ENCODE measurements around the gene RACGAP1. TPM values are rescaled to one million over a fixed set of nuclear protein-coding genes. Genes with fewer than 3 reads are reported as not detected.

RACGAP1 gene
- total RNA-seq, 6 experiments from 2014 or later: 2.8 to 5.4 (median 4.2) TPM

DNA sequence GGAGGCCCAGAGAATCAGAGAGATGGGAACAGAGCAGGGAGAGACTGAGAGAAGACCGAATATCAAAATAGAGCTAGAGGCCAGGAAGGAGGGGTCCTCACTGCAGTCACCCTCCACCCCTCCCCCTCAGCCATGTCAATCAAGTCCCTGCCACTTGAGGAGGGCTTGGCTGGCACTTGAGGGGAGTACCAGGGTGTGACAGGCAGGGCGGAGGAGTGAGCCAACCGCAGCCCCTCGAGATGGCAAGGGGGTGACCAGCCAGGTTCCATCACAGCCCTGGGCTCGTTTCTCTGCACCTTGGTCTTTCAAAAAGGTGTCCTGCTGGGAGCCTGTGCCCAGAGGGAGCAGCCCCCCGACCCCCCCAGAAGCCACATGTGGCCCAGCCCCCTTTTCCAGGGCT lies 59.5 kb downstream of the RACGAP1 start:
- no peak overlapping the region for H3K4me3 ChIP-seq
- intact Hi-C loops (cut with DNase I): loop anchor here (5.0 kb wide), 2 partner anchors 91 to 106 kb away; partner anchors contain the start of gene ASIC1 (in 1 of the 2)

DNA sequence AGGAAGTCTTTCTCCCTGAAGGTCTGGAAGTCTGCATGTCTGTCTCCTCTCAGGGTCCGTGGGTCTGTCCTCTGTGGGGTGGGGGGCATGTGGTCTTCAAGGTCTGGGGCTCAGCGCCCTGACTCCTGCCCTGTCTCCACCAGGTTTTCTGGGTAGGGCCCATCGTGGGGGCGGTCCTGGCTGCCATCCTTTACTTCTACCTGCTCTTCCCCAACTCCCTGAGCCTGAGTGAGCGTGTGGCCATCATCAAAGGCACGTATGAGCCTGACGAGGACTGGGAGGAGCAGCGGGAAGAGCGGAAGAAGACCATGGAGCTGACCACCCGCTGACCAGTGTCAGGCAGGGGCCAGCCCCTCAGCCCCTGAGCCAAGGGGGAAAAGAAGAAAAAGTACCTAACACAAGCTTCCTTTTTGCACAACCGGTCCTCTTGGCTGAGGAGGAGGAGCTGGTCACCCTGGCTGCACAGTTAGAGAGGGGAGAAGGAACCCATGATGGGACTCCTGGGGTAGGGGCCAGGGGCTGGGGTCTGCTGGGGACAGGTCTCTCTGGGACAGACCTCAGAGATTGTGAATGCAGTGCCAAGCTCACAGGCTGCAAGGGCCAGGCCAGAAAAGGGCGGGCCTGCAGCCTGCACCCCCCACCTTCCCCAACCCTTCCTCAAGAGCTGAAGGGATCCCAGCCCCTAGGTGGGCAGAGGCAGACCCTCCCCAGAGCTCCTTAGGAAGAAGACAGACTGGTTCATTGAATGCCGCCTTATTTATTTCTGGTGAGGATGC lies 60.3 kb downstream of the RACGAP1 start:
- intact Hi-C loops (cut with DNase I): loop anchor here (5.0 kb wide), 2 partner anchors 92 to 107 kb away; partner anchors contain the start of gene ASIC1 (in 1 of the 2)
- Histone ChIP-seq H3K4me3 (no peak overlapping the region), H3K27me3 (peaks cover 0 to 9% of the 10 kb centered on the region in 2 donors), H3K36me3 (no peaks in the 10 kb centered on the region), H3K4me1 (peaks cover 0 to 35% (median 3%) of the 10 kb centered on the region in 4 donors), H3K27ac (no peak overlapping the region), H3K9me3 (no peaks in the 10 kb centered on the region)
- no peak for ATAC-seq
- no peak for DNase-seq
- TF ChIP-seq POLR2A (IDR thresholded peaks at IDR 0.05): no peak
- TF ChIP-seq, protein P1, sequence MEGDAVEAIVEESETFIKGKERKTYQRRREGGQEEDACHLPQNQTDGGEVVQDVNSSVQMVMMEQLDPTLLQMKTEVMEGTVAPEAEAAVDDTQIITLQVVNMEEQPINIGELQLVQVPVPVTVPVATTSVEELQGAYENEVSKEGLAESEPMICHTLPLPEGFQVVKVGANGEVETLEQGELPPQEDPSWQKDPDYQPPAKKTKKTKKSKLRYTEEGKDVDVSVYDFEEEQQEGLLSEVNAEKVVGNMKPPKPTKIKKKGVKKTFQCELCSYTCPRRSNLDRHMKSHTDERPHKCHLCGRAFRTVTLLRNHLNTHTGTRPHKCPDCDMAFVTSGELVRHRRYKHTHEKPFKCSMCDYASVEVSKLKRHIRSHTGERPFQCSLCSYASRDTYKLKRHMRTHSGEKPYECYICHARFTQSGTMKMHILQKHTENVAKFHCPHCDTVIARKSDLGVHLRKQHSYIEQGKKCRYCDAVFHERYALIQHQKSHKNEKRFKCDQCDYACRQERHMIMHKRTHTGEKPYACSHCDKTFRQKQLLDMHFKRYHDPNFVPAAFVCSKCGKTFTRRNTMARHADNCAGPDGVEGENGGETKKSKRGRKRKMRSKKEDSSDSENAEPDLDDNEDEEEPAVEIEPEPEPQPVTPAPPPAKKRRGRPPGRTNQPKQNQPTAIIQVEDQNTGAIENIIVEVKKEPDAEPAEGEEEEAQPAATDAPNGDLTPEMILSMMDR (IDR thresholded peaks at IDR 0.05): no peak
- 67% methylated on average over 6 of the region's 13 CpGs for WGBS (ENCODE audit: insufficient coverage, low coverage, low lambda C conversion rate, missing lambda C conversion rate)

More for the DNA sequence above, 59.5 kb downstream of the RACGAP1 start:
- ATAC-seq: no peak
- Histone ChIP-seq H3K27me3 (peaks cover 0 to 6% of the 10 kb centered on the region in 2 donors), H3K36me3 (no peaks in the 10 kb centered on the region), H3K9me3 (no peaks in the 10 kb centered on the region), H3K27ac (no peak overlapping the region), H3K4me1 (peaks cover 0 to 35% (median 3%) of the 10 kb centered on the region in 4 donors)
- no peak for TF ChIP-seq POLR2A (IDR thresholded peaks at IDR 0.05)
- TF ChIP-seq, protein P1 (IDR thresholded peaks at IDR 0.05): no peak
- WGBS (ENCODE audit: insufficient coverage, low coverage, low lambda C conversion rate, missing lambda C conversion rate): no CpG with 5 or more reads among the region's 6 CpGs
- DNase-seq: no peak

DNA sequence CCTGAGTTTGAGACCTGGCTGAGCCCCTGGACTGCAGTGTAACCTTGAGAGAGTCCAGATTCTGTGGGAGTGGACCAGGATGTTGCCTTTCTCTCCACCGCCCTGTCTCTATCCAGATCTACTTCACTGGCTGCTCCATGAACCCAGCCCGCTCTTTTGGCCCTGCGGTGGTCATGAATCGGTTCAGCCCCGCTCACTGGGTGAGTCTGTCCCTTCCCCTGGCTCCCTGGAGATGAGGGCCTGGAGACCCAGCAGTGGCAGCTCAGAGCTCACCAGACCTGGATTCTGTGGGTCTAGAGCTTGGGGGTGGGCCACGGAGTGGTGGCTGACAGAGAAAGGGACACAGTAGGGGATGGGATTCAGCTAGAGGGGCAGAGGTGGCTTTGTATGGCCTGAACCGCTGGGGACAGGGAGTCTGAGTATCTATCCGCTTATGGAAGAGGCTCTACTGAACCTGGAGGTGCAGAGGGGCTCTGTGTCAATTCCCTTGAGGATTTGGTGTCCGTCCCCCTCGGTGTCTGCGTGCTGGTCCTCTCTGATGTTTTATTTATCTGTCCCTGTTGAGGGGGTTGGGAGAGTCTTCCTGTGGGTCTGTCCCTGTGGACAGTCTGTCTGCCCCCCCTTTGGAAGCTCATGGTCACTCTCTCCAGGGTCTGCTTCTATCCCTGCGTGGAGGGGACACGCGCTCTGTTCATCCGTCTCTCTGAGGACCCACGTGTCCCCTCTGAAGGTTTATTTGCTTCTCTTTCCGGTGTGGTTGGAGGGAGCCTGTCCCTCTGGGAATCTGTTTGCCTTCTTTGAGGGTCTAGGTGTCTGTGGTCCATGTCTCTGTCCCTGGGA lies 61.1 kb downstream of the RACGAP1 start:
- H3K4me3 ChIP-seq: no peak overlapping the region
- intact Hi-C loops (cut with DNase I): no loop called here
- H3K4me1 ChIP-seq: peaks cover 0 to 35% (median 3%) of the 10 kb centered on the region in 4 donors
- no peak overlapping the region for H3K27ac ChIP-seq
- H3K27me3 ChIP-seq: peaks cover 0 to 9% of the 10 kb centered on the region in 2 donors
- no peaks in the 10 kb centered on the region for H3K36me3 ChIP-seq
- ATAC-seq (no peak), DNase-seq (peak in 1 of 3 donors; percentile 44)
- TF ChIP-seq, protein P1 (IDR thresholded peaks at IDR 0.05): no peak
- TF ChIP-seq POLR2A (IDR thresholded peaks at IDR 0.05): no peak
- WGBS (ENCODE audit: insufficient coverage, low coverage, low lambda C conversion rate, missing lambda C conversion rate): 100% methylated on average over 3 of the region's 17 CpGs
- no peaks in the 10 kb centered on the region for H3K9me3 ChIP-seq

DNA sequence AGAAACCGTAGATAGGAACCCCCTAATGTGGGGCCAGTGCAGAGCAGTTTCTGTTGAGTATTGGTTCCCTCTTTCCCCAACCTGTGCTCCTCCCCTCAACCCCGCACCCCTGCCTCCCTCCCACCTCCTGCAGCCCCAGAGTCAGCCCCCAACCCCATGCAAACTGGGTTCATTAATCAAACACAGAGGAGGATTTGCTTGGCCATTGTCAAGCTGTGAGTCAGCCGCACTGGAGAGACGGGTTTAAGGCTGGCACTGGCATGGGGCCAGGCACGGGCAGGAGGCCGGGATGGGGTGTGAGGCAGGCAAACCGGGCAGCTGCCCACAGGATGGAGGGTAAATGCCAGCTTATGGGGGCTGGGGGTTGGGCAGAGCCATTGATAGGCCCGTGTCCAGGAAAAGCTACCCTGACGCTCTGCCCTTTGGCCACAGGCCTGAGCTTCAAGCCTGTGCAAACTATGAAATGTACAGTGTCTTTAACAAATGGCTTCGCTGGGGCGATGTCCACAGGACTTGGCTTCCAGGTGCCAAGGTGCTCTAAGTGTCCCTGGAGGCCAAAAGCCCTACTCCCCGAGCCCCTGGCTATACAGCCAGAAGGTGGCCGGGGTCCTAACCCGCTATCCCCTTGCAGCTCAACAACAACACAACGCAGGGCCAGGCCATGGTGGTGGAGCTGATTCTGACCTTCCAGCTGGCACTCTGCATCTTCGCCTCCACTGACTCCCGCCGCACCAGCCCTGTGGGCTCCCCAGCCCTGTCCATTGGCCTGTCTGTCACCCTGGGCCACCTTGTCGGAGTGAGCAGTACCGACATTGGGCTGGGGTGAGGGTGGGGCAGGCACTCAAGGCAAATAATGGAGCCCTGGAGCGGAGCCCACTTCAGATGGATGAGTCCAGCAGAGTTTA lies 62.2 kb downstream of the RACGAP1 start:
- no peak for TF ChIP-seq POLR2A (IDR thresholded peaks at IDR 0.05)
- TF ChIP-seq, protein P1 (IDR thresholded peaks at IDR 0.05): no peak
- Histone ChIP-seq H3K27me3 (peaks cover 0 to 9% of the 10 kb centered on the region in 2 donors), H3K36me3 (no peaks in the 10 kb centered on the region), H3K27ac (peak overlapping the region in 1 of 3 donors; percentile 47), H3K4me1 (peaks cover 0 to 28% (median 3%) of the 10 kb centered on the region in 4 donors), H3K9me3 (no peaks in the 10 kb centered on the region), H3K4me3 (no peak overlapping the region)
- peak; percentile 86 to 94 (median 94) for DNase-seq
- intact Hi-C loops (cut with DNase I): no loop called here
- ATAC-seq: peak; percentile 75 to 81 (median 78)
- 27% methylated on average over 10 of the region's 21 CpGs for WGBS (ENCODE audit: insufficient coverage, low coverage, low lambda C conversion rate, missing lambda C conversion rate)
